ENCODE measurements around the gene NAP1L2.
A peak's percentile ranks its signal among the peaks of the same experiment; 100 is the strongest.
"Not testable (repeated sequence)": the region's sequence is repeated elsewhere in the genome, so short reads cannot be mapped to it uniquely, and the experiment has no call there.

NAP1L2 gene

GRCh38 chrX:73214426-73215094, at the start of gene NAP1L2:
Gene NAP1L2 (minus strand): TSS chrX:73214851. CDS start chrX:73214492, 359 bp downstream.
- H3K4me3 ChIP-seq (ENCODE audit: low read depth, low read length): peak within 1 kb of the TSS; percentile 67

- H3K4me3 ChIP-seq (ENCODE audit: low read depth, low read length): no peak overlapping the region
Measured at GRCh38 chrX:73262991-73263390, 48.3 kb upstream of the NAP1L2 start.

GRCh38 chrX:73239242-73239641, 24.6 kb upstream of the NAP1L2 start:
- H3K4me3 ChIP-seq (ENCODE audit: low read depth, low read length): no peak overlapping the region

- no peak overlapping the region for H3K4me3 ChIP-seq (ENCODE audit: low read depth, low read length)
Measured at GRCh38 chrX:73217621-73218020, 3.0 kb upstream of the NAP1L2 start.

- peak overlapping the region; percentile 67 for H3K4me3 ChIP-seq (ENCODE audit: low read depth, low read length)
Measured at GRCh38 chrX:73215246-73215645, 595 bp upstream of the NAP1L2 start.

GRCh38 chrX:73213734-73214425, 771 bp downstream of the NAP1L2 start:
- peak overlapping the region; percentile 67 for H3K4me3 ChIP-seq (ENCODE audit: low read depth, low read length)

GRCh38 chrX:73206366-73206765, 8.3 kb downstream of the NAP1L2 start:
- H3K4me3 ChIP-seq (ENCODE audit: low read depth, low read length): no peak overlapping the region

- H3K4me3 ChIP-seq (ENCODE audit: low read depth, low read length): no peak overlapping the region
Measured at GRCh38 chrX:73182502-73183114, 32.0 kb downstream of the NAP1L2 start.

- H3K4me3 ChIP-seq (ENCODE audit: low read depth, low read length): not testable (repeated sequence)
Measured at GRCh38 chrX:73168945-73169344, 45.7 kb downstream of the NAP1L2 start.
